HG03432 (cell line): ENCODE results near the gene TTLL8.

Source experiments
- ATAC-seq: cut with Tn5 transposase; IDR thresholded peaks from one replicate; pipeline ENCODE4 v1.9.1; 2021; ENCODE audit warnings: mild to moderate bottlenecking, moderate library complexity; ENCODE audit not compliant: unreplicated experiment

Gene TTLL8

GRCh38 chr22:50062509-50063135 is 4.5 kb upstream of the TTLL8 start:
- no peak for ATAC-seq

DNA sequence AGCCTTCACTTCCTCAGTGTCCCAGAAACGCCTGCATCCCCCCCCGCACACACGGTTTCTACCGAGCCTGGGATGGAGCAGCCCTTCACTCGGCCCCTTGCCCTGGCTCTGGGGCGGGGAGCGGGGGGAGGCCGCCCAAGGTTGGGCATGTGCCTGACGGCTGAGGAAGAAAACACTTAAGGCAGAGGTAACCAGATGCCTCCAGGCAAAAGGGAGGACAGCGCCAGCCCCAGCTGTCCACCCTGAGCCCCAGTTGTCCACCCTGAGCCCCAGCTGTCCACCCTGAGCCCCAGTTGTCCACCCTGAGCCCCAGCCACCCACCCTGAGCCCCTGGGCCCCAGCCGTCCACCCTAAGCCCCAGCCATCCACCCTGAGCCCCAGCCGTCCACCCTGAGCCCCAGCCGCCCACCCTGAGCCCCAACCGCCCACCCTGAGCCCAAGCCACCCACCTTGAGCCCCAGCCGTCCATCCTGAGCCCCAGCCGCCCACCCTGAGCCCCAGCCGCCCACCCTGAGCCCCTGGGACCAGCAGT is 3.8 kb upstream of the TTLL8 start:
- ATAC-seq, result no peak

- no peak for ATAC-seq
Observed at GRCh38 chr22:50061141-50061823, 3.2 kb upstream of the TTLL8 start.

DNA sequence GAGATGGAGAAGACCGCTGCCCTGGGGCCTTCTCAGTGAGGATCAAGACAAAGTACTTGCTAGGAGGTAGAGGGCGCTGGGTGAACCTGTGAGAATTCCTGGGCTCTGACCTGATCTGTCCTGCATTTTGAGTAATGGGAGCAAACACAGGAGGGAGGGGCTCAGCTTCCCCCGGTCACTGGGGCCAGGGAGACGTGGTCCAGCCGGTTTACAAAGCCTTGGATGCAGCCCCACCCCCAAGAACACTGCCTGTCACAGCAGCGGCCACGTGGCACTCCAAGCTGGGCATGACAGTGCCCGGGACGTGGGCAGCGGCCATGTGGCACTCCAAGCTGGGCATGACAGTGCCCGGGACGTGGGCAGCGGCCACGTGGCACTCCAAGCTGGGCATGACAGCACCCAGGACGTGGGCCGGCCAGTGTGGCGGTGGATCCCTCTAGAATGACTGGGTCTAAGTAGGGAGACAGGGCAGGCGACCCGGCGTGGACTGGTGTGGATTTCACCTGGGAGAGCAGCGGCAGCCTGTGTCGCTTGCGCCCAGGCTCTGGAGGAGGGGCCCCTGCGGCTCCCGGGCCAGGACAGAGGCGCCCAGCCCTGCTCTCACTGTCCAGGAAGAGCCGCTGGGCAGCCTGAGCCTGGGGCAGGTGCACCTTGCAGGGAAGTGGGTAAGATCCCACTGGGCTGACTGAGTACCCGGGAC is 2.5 kb upstream of the TTLL8 start:
- ATAC-seq, result no peak

DNA sequence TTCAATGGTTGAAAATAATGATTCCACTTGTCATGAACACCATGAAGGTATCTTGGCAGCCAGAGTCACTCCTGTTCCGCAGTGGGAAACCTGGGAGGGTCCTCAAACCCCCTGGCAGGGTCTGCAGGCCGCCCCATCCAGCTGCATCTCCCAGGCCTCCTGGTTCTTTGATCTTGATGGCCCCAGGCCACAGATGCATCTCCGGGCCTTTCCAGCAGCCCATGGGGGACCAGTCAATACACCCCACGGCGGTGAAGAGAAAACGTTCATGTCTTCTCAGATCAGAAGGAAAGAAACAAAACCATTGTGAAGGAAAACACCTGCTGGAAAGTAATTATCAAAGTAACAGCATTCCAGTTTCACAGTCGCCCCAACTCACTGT is 1.8 kb upstream of the TTLL8 start:
- ATAC-seq, result no peak

GRCh38 chr22:50058906-50059880 is 1.1 kb upstream of the TTLL8 start:
- ATAC-seq, result no peak

- ATAC-seq, result no peak
Observed at GRCh38 chr22:50057278-50058060, 629 bp downstream of the TTLL8 start.

- ATAC-seq, result no peak
Observed at GRCh38 chr22:50056214-50056972, 1.7 kb downstream of the TTLL8 start.

GRCh38 chr22:50053861-50054260 is 4.2 kb downstream of the TTLL8 start:
- no peak for ATAC-seq

- no peak for ATAC-seq
Observed at GRCh38 chr22:50051930-50052329, 6.2 kb downstream of the TTLL8 start.

DNA sequence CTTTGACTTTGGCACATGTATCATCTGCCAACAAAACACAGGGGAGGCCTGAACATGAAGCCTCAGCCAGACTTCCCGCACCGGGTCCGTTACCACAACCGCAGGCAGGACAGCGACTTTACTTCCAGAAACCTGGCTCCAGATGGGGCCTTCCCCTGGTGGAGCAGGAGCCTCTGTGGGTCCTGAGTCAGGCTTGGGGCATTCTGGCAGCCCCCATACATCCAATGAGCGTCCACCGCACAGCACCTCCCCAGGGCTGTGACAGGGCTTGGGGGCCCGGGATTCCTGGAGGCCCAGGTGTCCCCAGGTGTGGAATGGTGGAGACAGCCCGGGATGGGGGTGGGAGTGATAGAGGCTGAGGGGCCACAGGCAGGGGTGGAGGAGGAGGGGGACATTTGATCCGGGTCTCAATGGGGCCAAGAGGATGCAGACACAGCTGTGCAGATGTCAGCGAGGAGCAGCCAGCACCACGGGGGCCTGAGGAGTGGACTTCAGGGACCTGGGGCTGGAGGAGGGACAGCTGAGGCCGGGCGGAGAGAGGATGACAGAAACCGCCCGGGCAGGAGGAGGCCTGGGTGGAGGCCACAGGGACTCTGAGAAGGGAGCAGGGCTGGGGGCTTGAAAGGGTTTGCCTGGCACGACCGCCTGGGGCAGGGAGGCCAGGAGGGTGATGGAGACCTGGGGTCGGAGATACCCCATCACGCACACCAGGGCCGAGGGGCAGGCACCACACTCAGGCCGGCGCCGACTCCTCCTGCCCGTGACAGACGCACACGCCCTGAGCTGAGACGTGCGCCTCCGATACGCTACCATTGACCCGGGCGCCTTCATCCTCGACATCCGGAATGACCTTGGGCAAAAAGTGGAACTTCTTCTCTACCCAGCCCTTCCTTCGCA is 8.6 kb downstream of the TTLL8 start:
- ATAC-seq, result no peak

DNA sequence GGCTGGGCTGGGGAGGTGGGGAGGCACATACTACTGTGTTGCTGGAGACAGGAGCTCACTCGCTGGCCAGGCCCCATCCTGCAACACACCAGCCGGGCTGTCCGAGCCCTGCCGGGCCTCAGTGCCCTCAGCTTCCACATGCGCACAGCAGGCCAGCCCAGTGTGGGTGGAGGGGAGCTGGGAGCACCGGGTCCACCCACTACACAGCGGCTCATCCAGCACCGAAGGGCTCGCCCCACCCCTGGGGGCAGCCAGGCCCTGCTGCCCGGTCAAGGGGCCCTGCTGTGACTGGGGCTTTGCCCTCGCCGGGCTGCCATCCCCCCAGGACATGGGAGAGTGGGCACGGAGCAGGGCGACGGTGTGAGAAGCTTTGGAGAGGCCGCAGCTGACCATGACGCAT is 9.3 kb downstream of the TTLL8 start:
- no peak for ATAC-seq

DNA sequence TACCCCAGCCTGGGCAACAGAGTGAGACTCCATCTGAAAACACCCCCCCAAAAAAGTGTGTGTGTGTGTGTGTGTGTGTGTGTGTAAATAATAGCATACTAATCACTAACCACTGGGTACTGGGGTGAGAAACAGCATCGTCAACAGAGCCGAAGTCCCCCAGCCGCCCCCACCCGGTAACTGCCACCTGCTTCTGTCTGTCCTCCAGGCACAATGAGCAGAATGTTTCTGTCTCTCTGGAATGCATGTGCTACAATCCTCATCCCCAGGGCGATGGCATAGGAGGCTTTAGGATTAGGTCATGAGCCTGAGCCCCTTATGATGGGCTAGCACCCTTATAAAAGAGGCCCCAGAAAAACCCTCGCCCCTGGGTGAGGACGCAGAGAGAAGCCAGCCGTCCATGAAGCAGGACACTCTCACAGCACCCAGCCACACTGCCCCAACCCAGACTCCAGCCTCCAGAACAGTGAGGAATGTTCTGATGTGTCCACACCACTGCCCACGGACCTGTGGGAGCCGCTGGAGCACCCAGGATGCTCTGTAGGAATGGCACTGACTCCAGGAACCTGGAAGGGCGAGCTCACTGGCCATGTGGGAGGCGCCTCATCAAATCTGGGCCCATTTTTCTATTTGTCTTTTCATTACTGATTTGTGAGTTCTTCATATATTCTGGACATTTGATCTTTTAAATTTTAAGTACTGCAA is 9.9 kb downstream of the TTLL8 start:
- ATAC-seq, result no peak

DNA sequence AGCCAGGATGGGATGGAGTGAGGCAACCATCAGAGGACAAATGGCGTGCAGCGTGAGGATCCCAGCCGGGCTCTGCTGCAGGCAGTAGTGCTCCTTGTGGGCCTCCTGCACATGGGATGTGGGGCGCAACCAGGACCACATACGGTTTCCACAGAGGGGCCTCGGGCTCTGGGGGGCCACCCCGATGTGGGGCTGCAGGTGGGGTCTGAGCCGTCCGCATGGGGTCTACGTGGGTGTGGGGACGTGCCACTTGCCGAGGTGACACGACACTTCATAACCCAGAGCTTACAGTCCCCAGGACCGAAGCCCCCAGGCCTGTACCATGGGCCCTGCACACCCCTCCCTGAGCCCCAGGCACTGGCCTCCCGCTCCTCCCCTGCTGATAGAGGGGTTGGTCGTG is 10.8 kb downstream of the TTLL8 start:
- no peak for ATAC-seq

DNA sequence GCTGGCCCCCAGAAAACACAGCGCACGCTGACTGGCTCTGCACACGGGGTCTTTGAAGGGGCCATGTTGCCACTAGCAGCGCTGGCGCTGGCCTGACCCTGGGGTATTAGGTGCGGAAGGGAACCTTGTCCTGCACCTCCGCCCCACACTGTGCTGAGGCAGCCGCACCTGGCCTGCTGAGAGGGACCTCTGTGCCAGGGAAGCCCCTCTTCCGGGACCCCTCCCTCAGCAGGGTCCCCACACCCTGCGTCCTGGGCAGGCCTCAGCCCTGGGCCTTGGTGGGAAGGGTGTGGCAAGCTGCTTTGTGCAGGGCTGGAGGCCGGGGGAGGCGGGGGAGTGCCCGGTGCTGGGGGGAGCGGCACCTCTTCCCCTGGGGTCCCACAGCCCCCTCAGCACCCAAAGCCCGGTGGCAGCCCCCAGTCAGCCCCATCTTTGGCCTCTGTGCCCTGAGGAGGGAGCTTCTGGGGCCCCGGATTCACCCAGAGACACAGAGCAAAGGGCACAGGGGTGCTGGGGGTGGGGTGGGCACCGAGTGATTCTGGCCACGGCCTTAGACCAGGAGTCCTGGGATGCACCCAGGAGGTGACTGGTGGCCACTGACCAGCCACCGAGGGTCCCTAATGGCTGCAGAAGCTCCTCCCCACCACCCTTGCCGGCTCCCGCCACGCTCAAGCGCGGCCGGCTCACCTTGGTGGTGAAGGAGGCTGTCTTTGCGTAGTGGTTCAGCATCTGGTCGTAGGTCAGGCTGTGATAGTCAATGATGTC is 11.4 kb downstream of the TTLL8 start:
- no peak for ATAC-seq

DNA sequence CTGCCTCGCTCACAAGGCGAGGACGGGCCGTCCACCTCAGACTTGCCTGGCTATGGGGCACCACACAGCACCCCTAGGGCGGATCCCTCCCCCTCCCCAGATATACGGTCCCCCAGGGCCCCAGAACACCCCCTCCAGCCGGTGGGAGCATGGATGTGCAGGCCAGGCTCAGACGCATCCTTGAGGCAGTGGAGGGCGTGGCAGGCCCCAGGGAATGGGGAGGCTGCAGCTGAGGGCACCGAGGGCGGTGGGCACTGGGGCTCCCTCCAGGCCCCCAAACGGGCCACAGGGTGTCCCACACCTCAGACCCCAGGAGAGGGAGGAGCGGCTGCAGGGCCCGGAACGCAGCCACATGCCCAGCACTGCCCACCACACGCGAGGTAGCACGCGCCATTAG is 12.1 kb downstream of the TTLL8 start:
- ATAC-seq, result no peak
